ENCODE measurements around the gene SPDEF. TPM values are rescaled to one million over a fixed set of nuclear protein-coding genes. Genes with fewer than 3 reads are reported as not detected.

SPDEF gene
- total RNA-seq, 4 donors from 2014 or later, result 4.4 TPM; not detected in 3

GRCh38 chr6:34520645-34521462, 35.3 kb downstream of the SPDEF start:
- no peak overlapping the region for H3K4me3 ChIP-seq
- 86% methylated on average over 15 of the region's 24 CpGs; no CpG with 5 or more reads in 1 of the 2 donors for WGBS, 2 donors (ENCODE audit: low coverage in 1 of 2)
- peaks cover 21% of the 10 kb centered on the region for H3K27me3 ChIP-seq
- H3K9me3 ChIP-seq, result no peaks in the 10 kb centered on the region
- TF ChIP-seq POLR2A (IDR thresholded peaks at IDR 0.05) (no peak), EP300 (IDR thresholded peaks at IDR 0.05) (no peak), POLR2AphosphoS5 (IDR thresholded peaks at IDR 0.05) (no peak)
- TF ChIP-seq, protein P1, sequence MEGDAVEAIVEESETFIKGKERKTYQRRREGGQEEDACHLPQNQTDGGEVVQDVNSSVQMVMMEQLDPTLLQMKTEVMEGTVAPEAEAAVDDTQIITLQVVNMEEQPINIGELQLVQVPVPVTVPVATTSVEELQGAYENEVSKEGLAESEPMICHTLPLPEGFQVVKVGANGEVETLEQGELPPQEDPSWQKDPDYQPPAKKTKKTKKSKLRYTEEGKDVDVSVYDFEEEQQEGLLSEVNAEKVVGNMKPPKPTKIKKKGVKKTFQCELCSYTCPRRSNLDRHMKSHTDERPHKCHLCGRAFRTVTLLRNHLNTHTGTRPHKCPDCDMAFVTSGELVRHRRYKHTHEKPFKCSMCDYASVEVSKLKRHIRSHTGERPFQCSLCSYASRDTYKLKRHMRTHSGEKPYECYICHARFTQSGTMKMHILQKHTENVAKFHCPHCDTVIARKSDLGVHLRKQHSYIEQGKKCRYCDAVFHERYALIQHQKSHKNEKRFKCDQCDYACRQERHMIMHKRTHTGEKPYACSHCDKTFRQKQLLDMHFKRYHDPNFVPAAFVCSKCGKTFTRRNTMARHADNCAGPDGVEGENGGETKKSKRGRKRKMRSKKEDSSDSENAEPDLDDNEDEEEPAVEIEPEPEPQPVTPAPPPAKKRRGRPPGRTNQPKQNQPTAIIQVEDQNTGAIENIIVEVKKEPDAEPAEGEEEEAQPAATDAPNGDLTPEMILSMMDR (IDR thresholded peaks at IDR 0.05), result no peak
- ATAC-seq, result no peak
- H3K27ac ChIP-seq, result no peak overlapping the region
- H3K36me3 ChIP-seq, result no peaks in the 10 kb centered on the region
- H3K4me1 ChIP-seq, result no peaks in the 10 kb centered on the region

DNA sequence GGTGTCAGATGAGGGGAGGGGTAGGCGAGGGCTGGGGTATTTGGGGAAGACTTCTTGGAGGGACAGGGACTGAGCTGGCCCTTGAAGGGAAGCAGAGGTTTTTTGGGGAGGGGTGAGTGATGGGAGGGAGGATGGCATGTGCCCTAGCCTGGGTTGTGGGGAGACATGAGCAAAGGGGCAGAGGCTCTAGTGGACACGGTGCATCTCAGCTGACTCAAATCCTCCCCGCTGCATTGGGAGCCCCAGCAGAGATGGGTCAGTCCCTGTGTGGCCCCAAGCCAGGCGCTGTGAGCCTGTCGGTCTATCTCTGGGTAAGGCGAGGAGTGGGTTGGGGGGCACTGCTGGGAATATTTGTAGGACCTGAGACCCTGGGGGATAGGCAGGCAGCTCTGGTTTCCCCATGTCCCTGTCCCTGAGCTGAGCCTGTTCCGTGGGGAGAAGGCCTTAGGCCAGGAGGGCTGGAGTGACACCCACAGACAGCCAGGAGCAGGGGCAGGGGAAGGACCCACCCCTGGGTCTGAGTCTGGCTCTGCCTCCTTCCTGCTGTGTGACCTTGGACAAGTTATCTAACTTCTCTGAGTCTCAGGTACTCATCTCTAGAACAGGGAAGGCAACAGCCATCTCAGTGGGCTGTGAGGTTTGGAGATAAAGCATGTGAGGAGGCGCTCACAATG, 36.0 kb downstream of the SPDEF start:
- Histone ChIP-seq H3K4me1 (peaks cover 0 to 3% (median 0%) of the 10 kb centered on the region in 3 donors), H3K9me3 (no peaks in the 10 kb centered on the region), H3K4me3 (no peak overlapping the region), H3K27me3 (peaks cover 28% of the 10 kb centered on the region), H3K36me3 (no peaks in the 10 kb centered on the region), H3K27ac (no peak overlapping the region)
- TF ChIP-seq, protein P1 (IDR thresholded peaks at IDR 0.05), result no peak
- TF ChIP-seq EP300 (IDR thresholded peaks at IDR 0.05) (no peak), POLR2AphosphoS5 (IDR thresholded peaks at IDR 0.05) (no peak), POLR2A (IDR thresholded peaks at IDR 0.05) (no peak)
- ATAC-seq, result no peak
- WGBS, 2 donors (ENCODE audit: low coverage in 1 of 2), result 100% methylated on average over 2 of the region's 8 CpGs; no CpG with 5 or more reads in 1 of the 2 donors

GRCh38 chr6:34518669-34519365, 37.3 kb downstream of the SPDEF start:
- H3K4me3 ChIP-seq, result no peak overlapping the region
- H3K4me1 ChIP-seq, result peaks cover 0 to 11% (median 0%) of the 10 kb centered on the region in 3 donors
- TF ChIP-seq POLR2AphosphoS5 (IDR thresholded peaks at IDR 0.05) (no peak), POLR2A (IDR thresholded peaks at IDR 0.05) (no peak), EP300 (IDR thresholded peaks at IDR 0.05) (no peak)
- TF ChIP-seq, protein P1 (IDR thresholded peaks at IDR 0.05), result no peak
- H3K9me3 ChIP-seq, result no peaks in the 10 kb centered on the region
- no peak overlapping the region for H3K27ac ChIP-seq
- WGBS, 2 donors (ENCODE audit: low coverage in 1 of 2), result 92 to 100% methylated on average over 1 to 2 of the region's 4 CpGs
- no peaks in the 10 kb centered on the region for H3K36me3 ChIP-seq
- no peak for ATAC-seq
- peaks cover 36% of the 10 kb centered on the region for H3K27me3 ChIP-seq

- Histone ChIP-seq H3K9me3 (no peaks in the 10 kb centered on the region), H3K36me3 (no peaks in the 10 kb centered on the region), H3K27ac (no peak overlapping the region), H3K4me3 (no peak overlapping the region), H3K27me3 (peaks cover 36% of the 10 kb centered on the region), H3K4me1 (peaks cover 0 to 11% (median 0%) of the 10 kb centered on the region in 3 donors)
- TF ChIP-seq POLR2A (IDR thresholded peaks at IDR 0.05) (no peak), EP300 (IDR thresholded peaks at IDR 0.05) (no peak), POLR2AphosphoS5 (IDR thresholded peaks at IDR 0.05) (no peak)
- TF ChIP-seq, protein P1 (IDR thresholded peaks at IDR 0.05), result no peak
- no peak for ATAC-seq
- no CpG with 5 or more reads among the region's 8 CpGs for WGBS, 2 donors (ENCODE audit: low coverage in 1 of 2)
Measured at GRCh38 chr6:34517966-34518365, 38.2 kb downstream of the SPDEF start.
